WI38 (cell line): Measurements from ENCODE around the gene MS4A2.

Experiments used
- H3K4me3 ChIP-seq: 2 replicates; pipeline ENCODE4 v1.5.1; 2011; ENCODE audit warnings: low read depth, mild to moderate bottlenecking, control low read depth, low read length
- TF ChIP-seq, protein P1 (sequence below): IDR thresholded peaks from 2 replicates; pipeline ENCODE4 v1.5.1; 2012; ENCODE audit warnings: low read depth, mild to moderate bottlenecking, control low read depth, low read length

Gene MS4A2

GRCh38 chr11:60111793-60112192 lies 23.3 kb downstream of the MS4A2 start:
- TF ChIP-seq, protein P1, sequence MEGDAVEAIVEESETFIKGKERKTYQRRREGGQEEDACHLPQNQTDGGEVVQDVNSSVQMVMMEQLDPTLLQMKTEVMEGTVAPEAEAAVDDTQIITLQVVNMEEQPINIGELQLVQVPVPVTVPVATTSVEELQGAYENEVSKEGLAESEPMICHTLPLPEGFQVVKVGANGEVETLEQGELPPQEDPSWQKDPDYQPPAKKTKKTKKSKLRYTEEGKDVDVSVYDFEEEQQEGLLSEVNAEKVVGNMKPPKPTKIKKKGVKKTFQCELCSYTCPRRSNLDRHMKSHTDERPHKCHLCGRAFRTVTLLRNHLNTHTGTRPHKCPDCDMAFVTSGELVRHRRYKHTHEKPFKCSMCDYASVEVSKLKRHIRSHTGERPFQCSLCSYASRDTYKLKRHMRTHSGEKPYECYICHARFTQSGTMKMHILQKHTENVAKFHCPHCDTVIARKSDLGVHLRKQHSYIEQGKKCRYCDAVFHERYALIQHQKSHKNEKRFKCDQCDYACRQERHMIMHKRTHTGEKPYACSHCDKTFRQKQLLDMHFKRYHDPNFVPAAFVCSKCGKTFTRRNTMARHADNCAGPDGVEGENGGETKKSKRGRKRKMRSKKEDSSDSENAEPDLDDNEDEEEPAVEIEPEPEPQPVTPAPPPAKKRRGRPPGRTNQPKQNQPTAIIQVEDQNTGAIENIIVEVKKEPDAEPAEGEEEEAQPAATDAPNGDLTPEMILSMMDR = no peak

DNA sequence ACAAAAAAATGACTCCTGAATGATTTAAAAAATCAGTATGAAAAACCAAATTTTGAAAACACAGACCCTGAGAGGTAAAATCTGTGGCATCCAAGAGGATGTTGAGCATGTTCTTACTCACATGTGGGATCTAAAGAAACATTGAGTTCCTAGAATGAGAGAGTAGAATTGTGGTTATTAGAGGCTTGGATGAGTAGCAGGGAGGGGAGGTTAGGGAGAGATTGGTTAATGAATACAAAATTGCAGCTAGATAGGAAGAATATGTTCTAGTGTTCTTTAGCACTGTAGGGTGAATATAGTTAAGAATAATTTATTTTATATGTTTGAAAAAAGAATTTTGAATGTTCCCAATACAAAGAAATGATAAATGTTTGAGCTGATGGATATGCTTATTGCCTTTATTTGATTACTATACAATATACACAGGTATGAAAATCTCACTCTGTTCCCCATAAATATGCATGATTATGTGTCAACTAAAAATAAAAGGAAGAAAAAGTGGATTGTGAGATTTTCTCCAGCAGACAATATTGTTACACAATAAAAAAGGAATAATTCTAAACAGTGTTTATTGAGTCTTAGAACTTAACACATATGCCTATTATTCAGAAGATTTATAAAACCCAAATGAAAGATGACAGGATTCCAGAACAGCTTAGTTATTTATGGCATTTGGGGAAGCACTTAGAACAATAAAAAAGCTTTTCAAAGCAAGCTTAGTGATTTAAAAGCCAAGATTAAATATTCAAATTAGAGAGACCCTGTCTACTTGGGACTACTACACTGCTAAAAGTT lies 28.7 kb downstream of the MS4A2 start:
- no peak overlapping the region for H3K4me3 ChIP-seq
- TF ChIP-seq, protein P1 = no peak

More at GRCh38 chr11:60111793-60112192, 23.3 kb downstream of the MS4A2 start:
- no peak overlapping the region for H3K4me3 ChIP-seq

DNA sequence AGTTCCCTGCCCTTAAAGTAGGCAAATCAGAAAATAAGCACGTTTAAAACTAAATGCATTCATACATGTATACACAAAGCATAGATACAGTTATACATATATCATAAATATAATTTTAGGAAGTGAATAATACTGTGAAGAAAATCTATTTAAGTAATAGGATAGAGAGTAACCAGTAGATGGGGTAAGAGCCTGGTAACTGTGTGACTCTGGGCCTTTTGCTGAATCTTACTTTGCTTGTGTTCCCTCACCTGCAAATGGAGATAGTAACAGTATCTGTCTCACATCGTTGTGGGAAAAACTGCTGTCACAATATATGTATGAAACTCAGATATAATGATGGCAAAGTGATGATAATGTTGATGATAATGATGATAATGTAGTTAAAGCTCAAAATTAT lies 29.9 kb downstream of the MS4A2 start:
- H3K4me3 ChIP-seq = no peak overlapping the region
- TF ChIP-seq, protein P1 = no peak

- no peak overlapping the region for H3K4me3 ChIP-seq
- TF ChIP-seq, protein P1 = no peak
These were observed 31.2 kb downstream of the MS4A2 start for GRCh38 chr11:60119710-60120109.

- TF ChIP-seq, protein P1 = no peak
- H3K4me3 ChIP-seq = no peak overlapping the region
These were observed 32.8 kb downstream of the MS4A2 start for GRCh38 chr11:60121264-60121663.

DNA sequence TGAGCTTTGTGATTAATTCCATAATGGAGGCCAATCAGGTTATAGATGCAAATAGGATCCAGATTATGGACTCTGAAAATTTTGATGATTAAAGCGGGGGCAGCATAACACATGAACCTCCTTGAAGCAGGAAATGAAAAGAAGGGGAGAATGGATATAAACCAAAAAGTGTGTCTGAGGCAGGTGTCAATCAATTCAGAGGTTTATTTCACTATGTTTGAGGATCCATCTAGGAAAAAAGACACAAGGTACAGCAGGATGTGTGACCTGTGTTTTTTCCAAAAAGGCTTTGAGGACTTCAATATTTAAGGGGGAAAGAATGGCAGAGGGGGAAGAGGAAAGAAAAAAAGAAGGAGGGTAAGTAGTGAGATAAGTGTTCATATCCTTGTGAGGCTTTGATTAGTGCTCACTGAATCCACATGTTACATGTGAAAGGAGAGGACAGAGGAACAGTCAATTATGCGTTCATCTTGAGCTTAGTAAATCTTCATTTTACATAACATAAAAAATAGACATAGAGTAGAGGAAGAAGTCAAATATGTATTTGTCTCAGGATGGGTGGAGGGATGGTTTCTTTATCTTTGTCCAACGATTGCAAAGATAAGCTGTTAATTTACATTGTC lies 34.1 kb downstream of the MS4A2 start:
- TF ChIP-seq, protein P1 = no peak
- H3K4me3 ChIP-seq = no peak overlapping the region

DNA sequence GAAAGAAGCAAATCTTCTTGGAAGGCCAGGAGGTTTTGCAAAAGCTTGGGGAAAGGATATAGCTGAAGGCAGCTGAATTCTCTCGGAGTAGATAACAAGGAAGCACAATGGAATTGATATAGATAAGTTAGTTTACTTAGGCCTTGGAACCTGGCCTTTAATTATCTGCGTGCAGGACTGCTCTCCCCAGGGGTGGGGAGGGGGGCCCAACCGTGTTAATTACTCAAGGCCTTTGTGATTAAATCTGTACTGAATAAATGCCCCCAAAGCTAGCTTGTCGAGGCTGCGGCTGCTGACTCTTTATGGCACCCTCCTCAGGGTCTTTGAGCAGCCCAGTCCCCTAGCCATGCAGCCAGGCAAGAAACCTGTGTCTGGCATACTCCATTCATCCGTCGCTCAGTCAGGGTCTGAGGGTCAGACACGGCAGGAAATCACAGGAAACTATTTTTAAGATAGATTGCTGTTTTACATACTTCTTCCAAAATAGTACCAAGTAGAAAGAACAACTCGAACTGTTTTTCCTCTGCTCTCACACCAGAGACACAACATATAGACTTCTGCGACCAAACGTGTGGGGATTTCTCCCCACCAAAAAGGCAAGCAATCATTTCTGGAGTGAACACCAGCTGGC lies 36.5 kb downstream of the MS4A2 start:
- TF ChIP-seq, protein P1 = no peak
- no peak overlapping the region for H3K4me3 ChIP-seq
